ENCODE measurements around the gene CTXN1.

DNA sequence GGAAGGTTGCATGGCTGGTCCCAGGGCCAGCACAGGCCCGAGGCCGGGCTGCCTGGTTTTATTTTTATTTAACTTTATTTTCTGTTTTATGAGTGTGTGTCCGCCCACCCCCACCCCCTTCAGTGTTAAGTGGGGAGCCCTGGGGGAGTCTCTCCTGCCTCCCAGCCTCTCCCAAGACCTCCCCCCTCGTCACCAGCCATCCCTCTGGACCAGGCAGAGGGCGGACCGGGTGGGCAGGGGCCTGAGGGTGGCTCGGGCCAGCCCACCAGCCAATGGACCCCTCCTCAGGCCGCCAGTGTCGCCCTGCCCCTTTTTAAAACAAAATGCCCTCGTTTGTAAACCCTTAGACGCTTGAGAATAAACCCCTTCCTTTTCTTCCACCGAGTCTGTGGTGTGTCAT is 11.8 kb downstream of the CTXN1 start:
- TF ChIP-seq GATA2 (IDR thresholded peaks at IDR 0.05; ENCODE audit: low read depth, low read length) (no peak), GATA3 (IDR thresholded peaks at IDR 0.05; ENCODE audit: low read depth, low read length) (no peak)
